GM23338 (cell line): ENCODE data around the gene CACNA1G. TPM values are rescaled to one million over a fixed set of nuclear protein-coding genes. Genes with fewer than 3 reads are reported as not detected.

Experiments
- ATAC-seq: fragments of 200-7000 bp; cut with Tn5 transposase; 3 replicates; pipeline ENCODE4 v1.9.1; 2020
- DNase-seq: peaks from one replicate; pipeline ENCODE4 v3.0.0-alpha.2; 2015; ENCODE audit warnings: low spot score
- H2AFZ ChIP-seq: fragments of 200-600 bp; sonication (generic); 2 replicates; pipeline ENCODE4 v1.8.0; 2016; ENCODE audit warnings: antibody characterized with exemption, mild to moderate bottlenecking, moderate library complexity
- H3F3A ChIP-seq: fragments of 200-600 bp; sonication (generic); replicated peaks from 2 replicates; pipeline ENCODE4 v1.8.0; 2017; ENCODE audit warnings: antibody characterized with exemption, mixed run types, low read depth
- H3K27ac ChIP-seq: fragments of 200-600 bp; sonication (generic); 2 replicates; pipeline ENCODE4 v1.6.1; 2016; ENCODE audit warnings: low read depth
- H3K27me3 ChIP-seq: fragments of 200-600 bp; sonication (generic); 2 replicates; pipeline ENCODE4 v1.8.0; 2016; ENCODE audit warnings: mild to moderate bottlenecking, mixed run types, moderate library complexity; ENCODE audit not compliant: insufficient read depth
- H3K36me3 ChIP-seq: fragments of 200-600 bp; sonication (generic); 2 replicates; pipeline ENCODE4 v1.8.0; 2016; ENCODE audit warnings: mild to moderate bottlenecking; ENCODE audit not compliant: insufficient read depth
- H3K4me1 ChIP-seq: fragments of 200-600 bp; sonication (generic); 2 replicates; pipeline ENCODE4 v1.8.0; 2016; ENCODE audit warnings: mild to moderate bottlenecking, moderate library complexity; ENCODE audit not compliant: insufficient read depth
- H3K4me2 ChIP-seq: fragments of 200-600 bp; sonication (generic); 2 replicates; pipeline ENCODE4 v1.7.1; 2017; ENCODE audit warnings: mixed run types
- H3K4me3 ChIP-seq: fragments of 200-600 bp; sonication (generic); 2 replicates; pipeline ENCODE4 v1.6.1; 2016; ENCODE audit warnings: mixed run types
- H3K79me2 ChIP-seq: fragments of 200-600 bp; sonication (generic); replicated peaks from 2 replicates; pipeline ENCODE4 v1.8.0; 2017; ENCODE audit warnings: mild to moderate bottlenecking; ENCODE audit not compliant: insufficient read depth
- H3K9me2 ChIP-seq: fragments of 200-600 bp; sonication (generic); 2 replicates; pipeline ENCODE4 v1.8.0; 2017; ENCODE audit not compliant: insufficient read depth
- H4K20me1 ChIP-seq: fragments of 200-600 bp; sonication (generic); replicated peaks from 2 replicates; pipeline ENCODE4 v1.8.0; 2017; ENCODE audit warnings: mild to moderate bottlenecking; ENCODE audit not compliant: insufficient read depth
- H3K27ac Mint-ChIP-seq: 2 replicates; pipeline ENCODE4 v1.8.0; 2020; ENCODE audit warnings: inconsistent platforms, mild to moderate bottlenecking, moderate library complexity, mixed read lengths
- H3K27me3 Mint-ChIP-seq: 3 replicates; pipeline ENCODE4 v1.8.0; 2022; ENCODE audit warnings: low read depth, mild to moderate bottlenecking, moderate library complexity, mixed read lengths, inconsistent platforms; ENCODE audit not compliant: insufficient read depth, poor library complexity
- H3K36me3 Mint-ChIP-seq: 3 replicates; pipeline ENCODE4 v1.8.0; 2021; ENCODE audit warnings: low read depth, mild to moderate bottlenecking, inconsistent platforms, moderate library complexity, mixed read lengths
- H3K4me1 Mint-ChIP-seq: 3 replicates; pipeline ENCODE4 v1.8.0; 2020; ENCODE audit warnings: mild to moderate bottlenecking, inconsistent platforms, mixed read lengths
- H3K4me3 Mint-ChIP-seq: 3 replicates; pipeline ENCODE4 v1.8.0; 2021; ENCODE audit warnings: moderate library complexity, mild to moderate bottlenecking, inconsistent platforms, mixed read lengths
- H3K9me3 Mint-ChIP-seq: 3 replicates; pipeline ENCODE4 v1.8.0; 2020; ENCODE audit warnings: moderate library complexity, mild to moderate bottlenecking, inconsistent platforms, mixed read lengths
- CREB1 ChIP-seq: fragments of 250-450 bp; sonication (Bioruptor Pico); IDR thresholded peaks from 2 replicates; pipeline ENCODE4 v1.5.0; 2020; ENCODE audit warnings: low read depth, mild to moderate bottlenecking, moderate library complexity
- CTCF ChIP-seq, 2 experiments: fragments of 200-600 bp in 1 of 2; sonication (generic) in 1 of 2; conservative IDR thresholded peaks; 2 replicates each; pipeline versions ENCODE4 v1.5.1 to v1.6.1; 2016 to 2017; ENCODE audit warnings: antibody characterized with exemption in 2 of 2, low read depth in 2 of 2, mild to moderate bottlenecking in 2 of 2, moderate library complexity in 1 of 2
- ETS1 ChIP-seq: IDR thresholded peaks from 2 replicates; pipeline ENCODE4 v1.6.1; 2016; ENCODE audit warnings: antibody characterized with exemption
- EZH2 ChIP-seq: fragments of 200-600 bp; sonication (generic); IDR thresholded peaks from one replicate; pipeline ENCODE4 v1.8.0; 2017; ENCODE audit warnings: antibody characterized with exemption, mild to moderate bottlenecking, low read depth; ENCODE audit not compliant: unreplicated experiment
- EZH2phosphoT487 ChIP-seq: fragments of 200-600 bp; sonication (generic); IDR thresholded peaks from one replicate; pipeline ENCODE4 v1.8.1; 2018; ENCODE audit warnings: antibody characterized with exemption; ENCODE audit not compliant: unreplicated experiment
- JUNB ChIP-seq: IDR thresholded peaks from one replicate; pipeline ENCODE4 v1.6.1; 2016; ENCODE audit warnings: antibody characterized with exemption; ENCODE audit not compliant: unreplicated experiment
- NANOG ChIP-seq: IDR thresholded peaks from 2 replicates; pipeline ENCODE4 v1.6.1; 2016; ENCODE audit warnings: antibody characterized with exemption, borderline replicate concordance
- POLR2AphosphoS5 ChIP-seq: IDR thresholded peaks from 2 replicates; pipeline ENCODE4 v1.6.1; 2016; ENCODE audit warnings: antibody characterized with exemption, low read depth
- REST ChIP-seq: IDR thresholded peaks from one replicate; pipeline ENCODE4 v1.6.1; 2018; ENCODE audit warnings: antibody characterized with exemption; ENCODE audit not compliant: unreplicated experiment
- STAT1 ChIP-seq: IDR thresholded peaks from one replicate; pipeline ENCODE4 v1.6.1; 2016; ENCODE audit warnings: antibody characterized with exemption; ENCODE audit not compliant: unreplicated experiment
- ZNF114 ChIP-seq: fragments of 250-450 bp; sonication (Bioruptor Pico); IDR thresholded peaks from 2 replicates; pipeline ENCODE4 v1.5.0; 2020; ENCODE audit warnings: mild to moderate bottlenecking, moderate library complexity
- ZNF331 ChIP-seq: fragments of 250-450 bp; sonication (Bioruptor Pico); IDR thresholded peaks from 2 replicates; pipeline ENCODE4 v1.5.0; 2020; ENCODE audit warnings: low read depth, mild to moderate bottlenecking, moderate library complexity
- ZNF462 ChIP-seq: fragments of 250-450 bp; sonication (Bioruptor Pico); IDR thresholded peaks from 2 replicates; pipeline ENCODE4 v1.5.0; 2020; ENCODE audit warnings: mild to moderate bottlenecking, moderate library complexity
- polyA plus RNA-seq: library from polyadenylated mRNA; unstranded; fragments of >200 nt; fragmentation: Nextera tagmentation; extraction: Ambion mirVana; gene quantifications from 2 replicates; pipeline ENCODE4 v1.2.1, GENCODE V29; 2016
- total RNA-seq: library from RNA; depleted of rRNA; stranded (reverse); fragments of >200 nt; shearing (Covaris generic); gene quantifications from 2 replicates; pipeline ENCODE4 v1.2.3, GENCODE V29; 2014

CACNA1G gene
- total and polyA plus RNA-seq, 2 experiments from 2014 or later, result 1.4 to 5.1 TPM

- H3K4me1 ChIP-seq, result peaks cover 8% of the 10 kb centered on the region
- Mint-ChIP-seq H3K9me3 (no peaks in the 10 kb centered on the region), H3K4me3 (no peak overlapping the region), H3K27ac (no peak overlapping the region), H3K36me3 (no peaks in the 10 kb centered on the region; the same call in 2 of the 3 replicates), H3K27me3 (peaks cover 36% of the 10 kb centered on the region), H3K4me1 (peaks cover 47% of the 10 kb centered on the region)
- no peak overlapping the region for H2AFZ ChIP-seq
- ATAC-seq, result no peak
- no peak overlapping the region for H3K4me3 ChIP-seq
- no peaks in the 10 kb centered on the region; the same call in 1 of the 2 replicates for H4K20me1 ChIP-seq
- no peaks in the 10 kb centered on the region for H3K9me2 ChIP-seq
- no peaks in the 10 kb centered on the region for H3K79me2 ChIP-seq
- H3F3A ChIP-seq, result no peaks in the 10 kb centered on the region
- no peak overlapping the region for H3K4me2 ChIP-seq
- no peak for DNase-seq
- peaks cover 30% of the 10 kb centered on the region for H3K27me3 ChIP-seq
- H3K36me3 ChIP-seq, result no peaks in the 10 kb centered on the region
- TF ChIP-seq ZNF114 (CRISPR knock-in tag) (no peak), EZH2phosphoT487 (no peak), JUNB (no peak), EZH2 (no peak), ZNF462 (CRISPR knock-in tag) (no peak), ETS1 (no peak), CTCF (conservative IDR thresholded peaks at IDR 0.05; ENCODE audit: low read depth in 2 of 2) (no peak), CREB1 (CRISPR knock-in tag) (no peak), STAT1 (no peak), POLR2AphosphoS5 (no peak), NANOG (no peak), REST (no peak), ZNF331 (CRISPR knock-in tag) (no peak)
- no peak overlapping the region for H3K27ac ChIP-seq
Measured at GRCh38 chr17:50569592-50569991, 9.1 kb downstream of the CACNA1G start.
